Activated CD8-positive, alpha-beta memory T cell treated with anti-CD3 and anti-CD28 coated beads, Interleukin-2, amount 50 U/mL, for 24 hours (primary cell): ENCODE results near the gene DYNC1I1.

Experiments used
- DNase-seq: peaks from one replicate; pipeline ENCODE4 v3.0.0-alpha.2; 2020; ENCODE audit errors: extremely low read depth

DYNC1I1 gene

DNA sequence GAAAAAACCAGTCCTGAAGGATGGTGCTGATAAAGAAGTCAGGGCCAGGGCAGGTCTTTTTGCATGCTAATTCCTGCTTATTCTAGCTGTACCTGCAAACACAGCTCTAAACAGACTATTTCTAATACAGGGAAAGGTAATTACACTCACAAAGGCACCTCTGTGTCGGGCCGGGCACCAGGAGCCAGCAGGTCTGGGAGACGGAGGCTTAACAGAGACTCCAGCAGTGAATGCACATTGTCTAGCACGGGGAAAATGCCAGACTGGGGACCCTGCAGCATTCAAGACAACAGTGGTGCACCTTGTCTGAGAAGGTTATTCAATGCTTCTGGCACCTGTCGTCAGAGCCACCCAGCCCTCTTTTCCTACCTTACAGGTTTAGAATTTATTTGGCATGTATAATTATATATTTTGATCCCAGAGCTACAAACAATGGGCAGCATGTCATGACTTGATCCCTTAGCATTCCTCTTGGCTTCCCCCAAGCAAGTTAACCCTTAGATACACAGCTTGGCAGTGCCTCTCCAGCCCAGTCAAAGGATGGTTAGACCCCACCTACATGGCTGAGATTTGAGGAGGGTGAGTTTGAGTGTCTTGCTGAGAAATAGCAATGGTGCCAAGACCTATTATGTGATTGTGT lies 364.4 kb downstream of the DYNC1I1 start:
- no peak for DNase-seq

DNA sequence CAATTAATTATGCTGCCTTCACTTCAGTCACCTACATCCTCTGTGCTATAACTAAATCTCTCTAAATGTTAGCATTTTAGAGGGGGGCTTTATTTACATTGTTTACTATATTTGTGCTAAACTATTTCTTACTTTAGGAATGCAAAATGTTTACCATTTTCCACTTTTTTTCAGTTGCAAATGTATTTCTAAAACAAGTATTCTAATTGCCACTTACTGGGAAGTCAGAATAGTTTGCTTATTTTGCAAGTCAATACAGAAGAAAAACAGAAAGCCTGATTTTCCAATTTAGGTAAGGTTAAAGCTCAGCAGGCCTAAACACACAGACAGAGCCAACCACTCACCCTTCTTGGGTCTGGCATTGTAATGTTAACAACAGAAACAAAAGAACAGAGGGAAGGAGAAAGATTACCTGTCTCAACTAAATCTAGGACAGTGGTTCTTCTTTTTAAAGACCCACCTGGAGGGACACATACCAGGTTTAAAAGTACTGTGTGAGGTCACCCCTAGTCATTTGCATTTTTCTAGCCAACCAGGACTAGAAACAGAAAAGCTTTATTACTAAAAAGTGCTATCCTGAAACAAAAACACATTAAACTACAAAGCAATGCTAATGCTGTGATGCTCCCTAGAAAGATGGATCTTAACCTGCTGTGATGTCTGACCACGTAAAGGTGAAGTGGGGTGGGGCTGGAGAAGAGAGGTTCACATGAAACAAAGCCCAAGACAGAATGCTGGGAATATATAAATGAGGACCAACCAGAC lies 371.3 kb downstream of the DYNC1I1 start:
- DNase-seq, result no peak

DNA sequence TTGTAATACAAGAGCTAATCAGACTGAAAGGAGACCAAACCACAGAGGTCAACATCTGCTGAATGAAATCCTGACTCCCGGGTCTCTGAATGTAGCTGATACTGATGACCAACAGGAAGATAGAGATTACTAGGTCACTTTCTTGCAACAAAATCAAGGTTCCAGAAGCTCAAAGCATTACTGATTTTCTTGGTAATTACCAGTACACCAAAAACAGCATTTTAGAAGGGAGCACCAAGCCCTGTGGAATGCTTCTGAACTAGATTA lies 371.8 kb downstream of the DYNC1I1 start:
- no peak for DNase-seq
